ENCODE data around the gene KDM5C. TPM values are rescaled to one million over a fixed set of nuclear protein-coding genes. Genes with fewer than 3 reads are reported as not detected.

The KDM5C gene
- total RNA-seq, 1 experiment from 2014 or later: 178 TPM

GRCh38 chrX:53263597-53264094 is 38.6 kb upstream of the KDM5C start:
- intact Hi-C loops (cut with micrococcal nuclease; ENCODE audit: unreplicated experiment): no loop called here
- Histone ChIP-seq H3K36me3 (ENCODE audit: insufficient read depth, low read length, poor library complexity, severe bottlenecking) (no peaks in the 10 kb centered on the region), H3K9me3 (ENCODE audit: low read depth, low read length, poor library complexity, severe bottlenecking) (no peaks in the 10 kb centered on the region), H3K27me3 (replicated peaks; ENCODE audit: insufficient read depth, low read depth, low read length, poor library complexity) (peaks cover 4% of the 10 kb centered on the region), H3K4me1 (ENCODE audit: insufficient read depth, low read length, poor library complexity, severe bottlenecking) (peaks cover 4% of the 10 kb centered on the region), H3K4me3 (ENCODE audit: low read depth, low read length, poor library complexity, severe bottlenecking) (no peak overlapping the region), H3K27ac (ENCODE audit: low read depth, low read length, poor library complexity, severe bottlenecking) (no peak overlapping the region)
- ChIA-PET POLR2A (ENCODE audit: low non-redundant PET) (no interaction called here), CTCF (interaction anchor here (0.7 kb wide), 1 partner anchor 988 kb away, joined by 4 read pairs; no protein-coding TSS in a partner anchor)
- TF ChIP-seq CTCF (conservative IDR thresholded peaks at IDR 0.05; ENCODE audit: low read depth, low read length) (no peak), EZH2 (IDR thresholded peaks at IDR 0.05; ENCODE audit: borderline replicate concordance, low read depth, low read length, poor library complexity, severe bottlenecking) (no peak)
- no TSS peak for BruUV-seq (replicated peaks)
- DNase-seq (ENCODE audit: low spot score): no peak

- ChIA-PET POLR2A (ENCODE audit: low non-redundant PET) (no interaction called here), CTCF (interaction anchor here (0.7 kb wide), 1 partner anchor 987 kb away, joined by 4 read pairs; no protein-coding TSS in a partner anchor)
- Histone ChIP-seq H3K4me1 (ENCODE audit: insufficient read depth, low read length, poor library complexity, severe bottlenecking) (peaks cover 4% of the 10 kb centered on the region), H3K9me3 (ENCODE audit: low read depth, low read length, poor library complexity, severe bottlenecking) (no peaks in the 10 kb centered on the region), H3K27ac (ENCODE audit: low read depth, low read length, poor library complexity, severe bottlenecking) (no peak overlapping the region), H3K27me3 (replicated peaks; ENCODE audit: insufficient read depth, low read depth, low read length, poor library complexity) (peaks cover 4% of the 10 kb centered on the region), H3K4me3 (ENCODE audit: low read depth, low read length, poor library complexity, severe bottlenecking) (no peak overlapping the region), H3K36me3 (ENCODE audit: insufficient read depth, low read length, poor library complexity, severe bottlenecking) (no peaks in the 10 kb centered on the region)
- intact Hi-C loops (cut with micrococcal nuclease; ENCODE audit: unreplicated experiment): no loop called here
- no TSS peak for BruUV-seq (replicated peaks)
- TF ChIP-seq CTCF (conservative IDR thresholded peaks at IDR 0.05; ENCODE audit: low read depth, low read length) (no peak), EZH2 (IDR thresholded peaks at IDR 0.05; ENCODE audit: borderline replicate concordance, low read depth, low read length, poor library complexity, severe bottlenecking) (no peak)
- no peak for DNase-seq (ENCODE audit: low spot score)
Measured at GRCh38 chrX:53262918-53263394, 37.9 kb upstream of the KDM5C start.

GRCh38 chrX:53262189-53262917 is 37.3 kb upstream of the KDM5C start:
- H3K36me3 ChIP-seq (ENCODE audit: insufficient read depth, low read length, poor library complexity, severe bottlenecking): no peaks in the 10 kb centered on the region
- no peak overlapping the region for H3K4me3 ChIP-seq (ENCODE audit: low read depth, low read length, poor library complexity, severe bottlenecking)
- peaks cover 4% of the 10 kb centered on the region for H3K27me3 ChIP-seq (replicated peaks; ENCODE audit: insufficient read depth, low read depth, low read length, poor library complexity)
- DNase-seq (ENCODE audit: low spot score): no peak
- CTCF ChIA-PET: interaction anchor here (0.6 kb wide), 1 partner anchor 23 kb away, joined by 3 read pairs; no protein-coding TSS in a partner anchor
- TF ChIP-seq CTCF (conservative IDR thresholded peaks at IDR 0.05; ENCODE audit: low read depth, low read length) (no peak), EZH2 (IDR thresholded peaks at IDR 0.05; ENCODE audit: borderline replicate concordance, low read depth, low read length, poor library complexity, severe bottlenecking) (no peak)
- no peaks in the 10 kb centered on the region for H3K9me3 ChIP-seq (ENCODE audit: low read depth, low read length, poor library complexity, severe bottlenecking)
- no TSS peak for BruUV-seq (replicated peaks)
- POLR2A ChIA-PET (ENCODE audit: low non-redundant PET): no interaction called here
- intact Hi-C loops (cut with micrococcal nuclease; ENCODE audit: unreplicated experiment): no loop called here
- H3K4me1 ChIP-seq (ENCODE audit: insufficient read depth, low read length, poor library complexity, severe bottlenecking): peaks cover 4% of the 10 kb centered on the region
- no peak overlapping the region for H3K27ac ChIP-seq (ENCODE audit: low read depth, low read length, poor library complexity, severe bottlenecking)
